SHP77 treated with DMSO at 0.1 percent for 48 hours (cell line): ENCODE results near the gene PICALM.
A peak's percentile ranks its signal among the peaks of the same experiment; 100 is the strongest.

ENCODE experiments used
- DNase-seq: peaks from one replicate; lab custom pipeline; 2025; lab: John Stamatoyannopoulos, UW

The PICALM gene

DNA sequence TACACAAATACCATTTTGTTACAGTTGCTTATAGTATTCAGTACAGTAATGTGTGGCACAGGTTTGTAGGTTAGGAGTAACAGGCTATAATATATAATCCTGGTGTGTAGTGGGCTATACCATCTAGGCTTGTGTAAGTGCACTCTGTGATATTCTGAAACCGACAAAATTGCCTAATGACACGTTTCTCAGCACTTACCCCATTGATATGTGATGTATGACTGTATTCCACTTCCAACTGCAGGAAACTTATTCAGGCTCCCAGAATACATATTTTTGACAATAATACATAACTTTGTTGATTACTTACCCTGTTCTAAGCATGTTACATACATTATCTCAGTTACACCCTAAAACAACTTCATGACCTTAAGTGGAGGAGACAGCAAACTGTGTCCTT lies 5.1 kb upstream of the PICALM start:
- DNase-seq: no peak

DNA sequence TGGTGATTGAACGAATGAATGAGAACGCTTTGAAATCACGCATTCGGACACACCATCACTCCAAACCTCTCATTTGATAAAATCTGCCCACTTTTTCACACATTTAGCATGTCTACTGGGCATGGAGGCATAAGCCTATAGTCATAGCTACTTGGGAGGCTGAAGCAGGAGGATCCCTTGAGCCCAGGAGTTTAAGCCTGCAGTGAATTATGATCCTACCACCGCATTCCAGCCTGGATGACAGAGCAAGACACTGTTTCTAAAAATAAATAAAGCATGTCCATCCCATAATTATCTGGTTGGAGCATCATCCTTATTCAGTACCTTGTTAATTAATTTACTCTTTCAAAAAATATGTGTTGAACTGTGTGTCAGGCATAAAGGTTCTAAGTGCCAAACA lies 3.3 kb upstream of the PICALM start:
- DNase-seq: no peak

DNA sequence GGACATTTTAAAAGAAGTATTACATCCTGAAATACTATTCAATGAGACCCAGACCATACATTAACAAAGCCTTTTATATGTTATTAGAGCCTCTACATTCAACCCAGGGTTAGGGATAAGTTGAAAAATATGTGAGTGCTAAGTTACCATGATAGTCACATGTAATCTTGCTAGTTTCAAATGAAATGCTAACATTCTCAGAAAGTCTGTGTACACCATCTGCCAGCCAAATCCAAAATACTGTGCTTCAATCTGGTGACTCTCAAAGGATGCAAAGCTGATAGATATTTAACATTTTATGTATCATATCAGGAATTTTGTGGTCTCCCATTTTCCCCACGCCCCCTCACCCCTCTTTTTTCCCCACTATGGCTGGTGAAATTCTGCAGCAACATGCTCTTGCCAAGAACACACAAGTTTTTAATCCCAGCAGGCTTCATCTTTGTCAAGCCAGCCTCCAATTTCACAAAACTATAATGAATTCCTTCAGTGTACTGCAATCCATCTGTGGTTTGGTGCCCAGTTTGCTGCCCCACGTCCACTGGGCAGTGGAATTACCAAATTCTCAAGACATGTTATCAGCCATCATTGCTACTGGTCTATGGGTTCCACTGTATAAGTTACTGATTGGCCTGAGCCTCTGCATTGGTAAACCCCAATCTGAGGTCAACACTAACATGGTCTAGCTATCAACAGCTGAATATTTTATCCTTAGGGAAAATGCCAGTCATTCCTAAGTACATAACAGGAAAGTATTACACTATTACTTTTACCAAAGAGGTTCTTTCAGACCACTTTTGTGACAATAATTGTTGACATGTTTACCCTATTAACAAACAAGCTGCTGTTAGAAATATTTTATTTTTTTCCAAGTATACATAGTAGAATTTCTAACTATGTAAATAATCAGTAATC lies 1.5 kb upstream of the PICALM start:
- no peak for DNase-seq

DNA sequence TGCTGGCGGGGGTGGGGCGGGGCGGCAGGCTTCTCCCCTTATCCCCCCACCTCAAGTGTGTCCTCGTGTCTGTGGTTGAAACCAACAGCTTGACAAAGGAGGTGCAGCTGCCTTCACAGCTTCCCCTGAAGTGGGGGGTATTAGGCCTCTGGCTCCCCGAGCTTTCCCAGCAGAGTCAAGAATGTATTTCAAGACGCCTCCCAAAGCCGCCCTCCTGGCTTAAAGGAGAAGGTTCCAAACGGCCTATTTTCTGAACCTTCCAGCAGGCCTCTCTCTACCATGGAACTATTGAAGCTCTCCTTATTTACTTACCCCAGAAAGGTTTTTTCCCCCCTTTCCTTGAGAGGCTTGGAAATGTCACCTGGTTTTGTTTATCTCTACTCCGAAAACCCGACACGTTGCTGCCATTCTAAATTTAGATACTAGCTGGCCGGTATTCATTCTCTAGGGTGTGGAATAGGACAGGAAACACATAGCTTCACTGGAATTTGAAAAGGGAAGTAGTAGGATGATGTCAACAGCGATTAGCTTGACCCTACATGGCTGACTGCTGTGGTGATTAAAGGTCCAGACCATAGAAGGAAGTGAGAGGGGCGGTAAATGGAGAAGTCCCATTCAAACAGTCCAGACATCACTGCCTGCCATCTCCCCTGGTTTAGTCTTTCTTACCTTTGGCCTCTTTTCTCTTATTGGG lies 671 bp upstream of the PICALM start:
- DNase-seq: peak; percentile 87

DNA sequence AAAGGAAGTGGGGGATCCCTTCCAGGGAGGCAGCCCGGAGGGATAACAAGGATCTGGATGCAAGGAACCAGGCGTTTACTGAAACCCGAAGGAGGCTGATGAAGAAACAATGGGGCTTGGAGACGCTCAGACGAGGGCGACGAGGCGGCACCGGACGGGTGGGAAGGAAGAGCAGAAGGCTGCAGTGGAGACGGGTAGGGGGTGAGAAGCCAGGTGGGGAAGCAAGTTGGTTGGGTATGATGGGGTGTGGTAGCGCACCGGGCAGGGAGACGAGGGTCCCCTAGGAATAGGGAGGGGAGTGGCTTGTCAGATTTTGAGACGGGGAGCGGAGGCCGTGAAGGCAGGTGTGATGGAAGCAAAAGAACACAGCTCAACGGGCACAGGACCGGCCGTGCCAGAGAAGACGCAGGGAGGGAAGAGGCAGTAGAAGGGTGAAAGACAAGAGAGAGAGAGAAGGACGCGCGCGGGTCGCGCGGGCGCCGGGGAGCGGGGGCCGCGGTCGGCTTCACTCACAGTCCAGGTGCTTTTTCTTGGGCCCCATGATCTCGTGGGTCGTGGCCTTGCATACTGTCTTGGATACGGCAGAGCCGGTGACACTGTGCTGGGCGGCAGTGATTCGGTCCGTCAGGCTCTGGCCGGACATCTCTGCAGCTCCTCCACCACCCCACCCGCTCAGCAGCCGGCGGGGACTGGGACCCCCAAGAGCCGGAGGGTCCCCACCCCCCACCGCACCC lies 579 bp downstream of the PICALM start:
- DNase-seq: no peak

DNA sequence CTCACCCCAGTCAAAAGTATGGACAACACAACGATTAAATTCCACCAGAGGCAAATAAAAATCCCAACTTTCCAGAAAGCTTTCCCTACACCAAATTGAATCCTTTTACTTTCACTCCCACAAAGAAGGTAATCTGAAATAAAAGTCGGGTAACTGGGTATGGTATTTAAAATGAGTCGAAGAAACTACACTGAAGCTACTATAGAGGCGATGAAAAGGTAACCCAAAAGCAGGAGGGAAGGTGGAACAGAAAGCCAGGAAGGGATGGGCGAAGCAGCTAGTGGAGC lies 1.1 kb downstream of the PICALM start:
- no peak for DNase-seq

DNA sequence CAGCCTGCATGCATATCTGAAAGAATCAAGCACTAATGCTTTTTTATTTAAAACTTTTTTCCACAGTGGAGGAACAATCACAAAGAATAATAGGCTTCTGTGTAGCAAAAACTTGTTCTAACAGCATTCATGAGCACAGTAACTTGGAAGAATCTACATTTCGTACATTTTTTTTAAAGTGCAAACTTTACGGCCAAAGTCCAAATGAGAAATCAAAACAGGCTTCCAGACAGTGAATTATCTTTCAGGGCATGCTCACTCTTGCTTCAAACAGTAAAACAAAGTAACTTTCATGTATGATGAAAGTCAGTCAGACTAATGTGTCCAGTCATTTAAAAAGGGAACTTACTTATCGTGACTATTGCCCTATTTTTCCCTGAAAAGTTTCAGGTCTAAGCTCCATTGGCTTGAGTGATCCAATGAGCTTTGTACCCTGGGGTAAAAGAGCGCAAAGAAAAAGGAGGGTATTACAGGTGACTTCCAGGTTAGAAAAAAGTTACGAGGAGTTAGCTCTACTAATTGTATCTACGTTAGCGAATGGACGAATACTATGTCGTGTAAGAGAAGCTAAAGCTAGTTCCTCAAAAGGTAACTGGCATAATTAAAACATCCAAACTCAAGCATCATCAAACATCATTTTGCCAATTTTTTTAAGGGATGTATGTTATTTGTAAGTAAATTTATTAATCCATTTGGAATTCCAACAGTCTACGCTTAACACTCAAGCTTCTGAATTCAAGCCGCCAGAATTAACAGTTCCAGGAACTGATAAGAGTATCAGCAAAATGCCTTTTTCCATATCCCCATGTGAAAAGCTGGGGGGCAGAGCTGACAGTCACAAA lies 1.7 kb downstream of the PICALM start:
- DNase-seq: no peak

DNA sequence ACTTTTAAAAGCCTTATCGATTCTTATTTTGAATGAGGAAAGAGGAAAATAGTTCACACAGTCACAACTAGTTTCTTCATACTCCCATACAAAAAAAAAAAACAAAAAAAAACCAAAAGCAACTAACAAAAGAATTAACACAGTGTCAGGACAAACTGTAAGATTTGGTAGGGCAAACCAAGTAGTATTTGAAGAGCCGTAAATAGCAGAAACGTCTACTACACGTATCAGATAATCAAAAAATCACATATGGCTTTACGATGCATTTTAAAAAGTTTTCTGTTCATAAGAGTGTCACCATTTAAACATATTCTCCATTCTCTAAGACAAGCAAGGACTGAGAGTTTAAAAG lies 2.3 kb downstream of the PICALM start:
- DNase-seq: no peak

DNA sequence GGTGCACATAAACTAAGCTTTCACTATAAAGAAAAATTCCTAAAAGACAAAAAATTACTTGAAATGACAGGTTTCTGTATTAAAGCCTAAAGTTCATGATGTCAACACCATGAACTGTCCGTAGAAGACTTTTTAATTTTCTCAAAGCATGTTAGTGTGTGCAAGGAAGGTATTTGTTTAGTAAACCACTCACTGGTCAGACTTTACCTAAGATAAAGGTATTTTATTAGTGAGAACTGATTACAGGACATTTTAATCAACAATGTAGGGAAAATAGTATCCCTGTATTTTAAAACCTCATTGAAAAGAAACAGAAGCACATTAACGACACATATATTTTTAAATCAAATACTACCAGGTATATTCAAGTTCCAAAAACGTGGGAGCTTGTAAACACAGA lies 2.9 kb downstream of the PICALM start:
- DNase-seq: no peak

DNA sequence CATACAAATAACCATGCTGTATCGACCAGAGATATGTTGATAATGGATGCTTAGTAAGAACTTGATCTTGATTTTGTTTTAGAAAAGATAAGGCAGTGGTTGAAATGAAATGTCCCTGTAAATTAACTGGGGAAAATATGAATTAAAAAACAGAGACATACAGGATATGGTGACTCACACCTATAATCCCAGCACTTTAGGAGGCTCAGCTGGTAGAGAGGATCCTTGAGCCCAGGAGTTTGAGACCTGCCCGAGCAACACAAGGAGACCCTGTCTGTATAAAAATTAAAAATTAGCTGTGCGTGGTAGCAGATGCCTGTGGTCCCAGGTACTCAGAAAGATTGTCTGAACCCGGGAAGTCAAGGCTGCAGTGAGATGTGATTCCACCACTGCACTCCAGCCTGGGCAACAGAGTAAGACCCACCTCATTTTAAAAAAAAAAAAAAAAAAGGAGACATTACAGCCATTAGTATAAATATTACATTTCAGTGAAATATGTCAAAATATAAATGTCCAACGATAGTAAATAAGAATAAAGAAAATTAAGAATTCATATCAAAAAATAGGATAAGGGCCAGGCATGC lies 4.6 kb downstream of the PICALM start:
- DNase-seq: no peak

DNA sequence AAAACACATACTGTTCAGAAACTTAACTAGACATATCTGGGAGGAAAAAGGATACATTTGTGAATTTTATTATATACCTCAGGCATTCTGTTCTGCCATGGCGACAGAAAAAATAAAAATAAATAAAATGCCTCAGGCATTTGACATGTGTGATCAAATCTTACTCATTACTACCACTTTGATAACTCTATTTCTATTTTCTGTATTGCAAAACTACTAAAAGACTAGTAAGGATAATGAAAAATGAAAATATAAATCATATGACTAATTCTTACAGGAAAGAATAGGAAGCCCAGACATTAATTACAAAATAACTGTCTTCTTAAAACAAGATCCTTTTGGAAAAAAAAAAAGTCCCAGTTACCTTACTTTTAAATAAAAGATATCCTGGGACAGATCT lies 5.3 kb downstream of the PICALM start:
- no peak for DNase-seq

DNA sequence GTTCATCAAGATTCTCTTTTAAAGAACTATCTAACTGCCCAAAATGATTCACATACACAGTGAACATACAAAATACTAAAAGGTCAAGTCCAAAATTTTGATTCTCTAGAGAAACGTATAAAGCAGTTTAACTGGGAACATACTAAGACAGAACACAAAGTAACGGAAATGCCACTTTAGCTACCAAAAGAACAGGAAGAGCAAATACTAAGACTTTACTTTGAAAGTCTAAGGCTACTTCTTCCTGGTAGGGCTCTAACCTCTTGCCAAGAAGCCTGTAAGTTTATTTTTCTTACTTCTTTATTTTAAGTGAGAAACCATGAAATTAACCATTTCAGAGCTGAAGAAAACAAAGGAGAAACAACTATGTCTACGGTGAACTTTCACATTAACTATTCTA lies 6.2 kb downstream of the PICALM start:
- DNase-seq: no peak

DNA sequence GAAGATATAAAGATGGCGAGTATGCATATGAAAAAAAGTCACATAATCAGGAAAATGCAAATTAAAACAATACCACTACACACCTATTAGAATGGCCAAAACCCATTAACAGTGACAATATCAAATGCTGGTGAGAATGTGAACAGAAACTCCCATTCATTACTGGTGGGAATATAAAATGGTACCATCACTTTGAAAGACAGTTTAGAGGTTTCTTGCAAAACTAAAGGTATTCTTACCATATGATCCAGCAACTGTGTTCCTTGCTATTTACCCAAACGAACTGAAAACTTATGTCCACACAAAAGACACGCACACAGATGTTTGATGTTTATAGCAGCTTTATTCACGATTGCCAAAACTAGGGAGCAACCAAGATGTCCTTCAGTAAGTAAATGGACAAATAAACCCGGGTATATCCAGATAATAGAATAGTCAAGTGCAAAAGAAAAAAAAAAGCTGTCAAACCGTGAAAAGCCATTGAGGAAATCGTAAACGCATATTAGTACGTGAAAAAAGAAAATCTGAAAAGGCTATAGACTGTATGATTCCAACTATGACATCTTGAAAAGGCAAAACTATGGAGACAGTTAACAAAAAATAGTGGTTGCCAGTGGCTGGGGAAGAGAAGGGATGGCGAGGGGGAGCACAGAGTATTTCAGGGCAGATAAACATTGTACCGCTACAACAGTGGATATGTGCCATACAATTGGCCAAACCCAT lies 7.2 kb downstream of the PICALM start:
- DNase-seq: no peak

DNA sequence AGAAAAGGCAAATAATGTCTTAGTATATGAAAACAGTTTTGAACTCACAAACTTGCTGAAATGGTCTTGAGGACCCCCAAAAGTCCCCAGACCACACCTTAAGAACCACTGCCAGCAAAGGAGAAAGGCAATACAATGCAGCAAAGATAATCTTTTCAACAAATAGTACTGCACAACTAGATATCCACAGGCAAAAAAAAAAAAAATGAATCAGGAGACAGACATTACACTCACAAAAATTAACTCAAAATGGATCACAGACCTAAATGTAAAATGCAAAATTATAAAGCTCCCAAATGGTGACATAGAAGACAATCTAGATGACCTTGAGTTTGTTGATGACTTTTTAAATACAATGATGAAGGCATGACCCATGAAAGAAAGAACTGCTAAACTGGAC lies 8.3 kb downstream of the PICALM start:
- DNase-seq: no peak

DNA sequence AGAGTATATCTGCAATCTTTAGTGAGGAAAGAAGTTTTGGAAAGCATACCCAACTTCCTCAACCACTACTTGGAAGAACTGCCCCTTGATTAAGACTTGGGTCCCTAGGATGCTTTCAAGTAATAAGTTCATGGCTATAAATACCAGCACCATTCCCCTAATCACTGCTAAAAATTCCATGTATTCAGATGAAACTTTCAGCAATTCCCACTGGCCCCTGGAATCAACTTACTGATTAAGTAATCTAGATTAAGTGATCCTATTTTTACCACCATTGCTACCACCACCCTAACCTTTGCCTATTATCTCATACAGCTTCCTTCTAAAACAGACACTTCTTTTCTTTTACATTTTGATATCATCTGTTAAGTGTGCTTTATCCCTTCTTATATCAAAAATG lies 10.5 kb downstream of the PICALM start:
- DNase-seq: no peak

DNA sequence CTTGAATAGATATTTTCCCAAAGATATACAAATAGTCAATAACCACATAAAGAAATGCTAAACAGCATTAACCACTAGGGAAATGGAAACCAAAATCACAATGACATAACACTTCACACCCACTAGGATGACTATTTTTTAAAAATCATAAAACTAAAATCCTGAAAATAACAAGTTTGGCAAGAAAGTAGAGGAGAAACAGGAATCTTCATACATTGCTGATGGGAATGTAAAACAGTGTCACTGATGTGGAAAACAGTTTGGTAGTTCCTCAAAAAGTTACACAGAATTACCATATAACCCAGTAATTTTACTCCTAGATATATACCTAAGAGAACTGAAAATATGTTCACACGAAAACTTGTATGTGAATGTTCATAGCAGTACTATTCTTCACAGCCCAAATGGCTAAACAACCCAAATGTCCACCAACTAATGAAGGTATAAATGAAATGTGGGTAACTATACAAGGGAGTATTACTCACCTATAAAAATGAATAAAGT lies 12.5 kb downstream of the PICALM start:
- DNase-seq: no peak

DNA sequence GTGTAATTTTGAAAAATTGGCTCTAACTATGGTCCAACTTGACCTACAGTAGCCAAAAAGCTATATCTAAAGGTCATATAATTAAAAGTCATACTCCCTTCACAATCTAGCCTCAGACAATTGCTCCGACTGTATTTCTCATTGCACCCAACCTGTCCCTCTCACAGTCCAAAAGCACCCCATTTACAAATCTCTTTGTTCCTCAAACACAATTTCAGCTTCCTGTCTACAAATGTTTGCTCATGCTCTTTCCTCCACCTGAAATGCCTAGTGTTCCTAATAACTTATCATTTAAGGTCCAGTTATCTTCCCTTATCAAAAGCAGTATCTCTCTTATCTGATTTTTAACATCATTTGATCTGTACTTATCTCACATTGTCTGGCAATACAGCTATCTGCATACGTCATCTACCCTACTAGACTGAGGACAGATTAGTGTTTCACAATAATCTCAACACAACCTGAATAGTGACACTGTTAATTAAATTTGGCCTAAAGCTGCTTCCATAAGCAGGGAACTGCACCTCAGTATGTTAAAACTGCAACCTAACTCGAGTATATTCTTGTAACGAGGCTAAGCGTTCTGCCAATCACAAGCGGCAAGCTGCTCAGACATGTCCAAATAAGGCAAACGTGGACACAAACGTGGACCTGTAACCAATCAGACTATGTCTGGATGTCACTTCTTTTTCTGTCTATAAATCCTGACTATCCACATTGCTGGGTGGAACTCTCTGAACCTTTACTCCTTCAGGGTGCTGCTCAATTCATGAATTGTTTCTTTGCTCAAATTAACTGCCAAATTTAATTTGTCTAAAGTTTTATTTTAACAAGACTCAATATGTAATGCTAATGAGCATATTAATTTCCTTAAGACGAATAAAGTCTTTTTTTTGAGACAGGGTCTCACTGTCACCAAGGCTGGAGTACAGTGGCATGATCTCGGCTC lies 15.9 kb downstream of the PICALM start:
- no peak for DNase-seq

DNA sequence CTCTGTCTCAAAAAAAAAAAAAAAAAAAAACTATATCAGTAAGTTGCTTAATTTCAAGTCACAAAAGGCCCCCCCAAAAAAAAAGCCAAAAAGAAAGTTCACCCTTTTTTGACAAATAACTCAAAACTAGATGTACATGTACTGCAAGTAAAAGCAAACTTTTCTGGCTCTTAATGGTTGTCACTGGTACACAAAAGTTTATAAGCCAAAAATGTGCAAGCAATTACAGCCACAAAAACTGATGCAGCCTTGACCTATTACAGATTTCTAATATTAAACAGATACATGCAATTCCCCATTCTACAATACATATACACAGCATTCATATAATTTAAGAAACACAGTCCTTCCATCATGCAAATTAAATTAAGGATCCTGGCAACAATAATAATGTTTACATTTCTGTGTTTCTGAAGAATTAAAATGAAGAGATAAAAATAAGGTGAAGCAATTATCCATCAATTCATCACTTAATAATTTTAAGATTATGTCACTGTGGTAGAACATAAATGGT lies 18.6 kb downstream of the PICALM start:
- no peak for DNase-seq

DNA sequence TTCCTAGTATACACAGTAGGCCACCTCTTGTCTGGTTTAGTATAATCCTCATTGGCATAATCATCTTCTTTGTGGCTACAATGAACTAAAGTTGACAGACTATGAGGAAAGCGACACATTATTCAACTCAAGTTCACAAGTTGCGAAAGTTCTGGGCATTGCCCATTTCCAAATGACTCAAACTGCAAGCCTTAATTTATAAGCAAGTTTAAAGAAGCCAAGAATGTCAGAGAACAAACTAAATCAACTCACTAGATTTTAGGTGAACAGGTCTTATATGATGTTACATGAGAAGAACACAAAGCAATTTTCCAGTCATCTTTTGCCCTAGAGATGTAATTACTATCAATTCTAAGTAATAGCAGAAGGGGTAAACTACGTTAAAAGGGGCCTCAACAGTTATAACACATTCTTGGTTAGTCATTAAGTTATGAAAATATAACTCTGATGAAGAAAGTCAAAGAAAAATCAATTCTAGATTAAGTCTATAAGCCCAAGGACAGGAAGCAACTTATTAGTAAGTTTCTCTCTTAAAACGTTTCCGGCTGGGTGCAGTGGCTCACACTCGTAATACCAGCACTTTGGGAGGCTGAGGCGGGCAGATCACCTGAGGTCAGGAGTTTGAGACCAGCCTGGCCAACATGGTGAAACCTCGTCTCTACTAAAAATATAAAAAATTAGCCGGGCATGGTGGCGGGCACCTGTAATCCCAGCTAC lies 21.5 kb downstream of the PICALM start:
- no peak for DNase-seq
